22Rv1 (cell line): ENCODE results near the gene USP54.

Source experiments
- H3K27ac ChIP-seq: fragments of 450-650 bp; 2 replicates; pipeline ENCODE4 v1.5.1; 2017
- ZFX ChIP-seq: fragments of 450-650 bp; IDR thresholded peaks from 2 replicates; pipeline ENCODE4 v1.6.1; 2017; ENCODE audit warnings: antibody characterized with exemption, borderline replicate concordance
- TF ChIP-seq, protein P1 (sequence below): fragments of 450-650 bp; IDR thresholded peaks from 2 replicates; pipeline ENCODE4 v1.5.1; 2017; ENCODE audit warnings: mild to moderate bottlenecking

The USP54 gene

DNA sequence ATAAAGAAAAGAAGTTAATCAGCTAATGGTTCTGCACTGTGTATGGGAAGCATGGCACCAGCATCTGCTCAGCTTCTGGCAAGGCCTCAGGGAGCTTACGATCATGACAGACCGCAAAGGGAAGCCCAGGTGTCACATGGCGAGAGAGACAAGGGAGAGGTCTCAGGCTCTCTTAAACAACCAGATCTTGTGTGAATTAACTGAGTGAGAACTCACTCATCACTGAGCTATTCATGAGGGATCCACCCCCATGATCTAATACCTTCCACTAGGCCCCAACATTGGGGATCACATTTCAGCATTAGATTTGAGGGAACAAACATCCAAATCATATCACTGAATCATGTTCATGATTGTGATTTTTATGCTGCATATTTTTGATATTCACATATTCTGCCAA lies 5.8 kb downstream of the USP54 start:
- peak overlapping the region; percentile 96 for H3K27ac ChIP-seq
- TF ChIP-seq ZFX, result no peak
- TF ChIP-seq, protein P1, sequence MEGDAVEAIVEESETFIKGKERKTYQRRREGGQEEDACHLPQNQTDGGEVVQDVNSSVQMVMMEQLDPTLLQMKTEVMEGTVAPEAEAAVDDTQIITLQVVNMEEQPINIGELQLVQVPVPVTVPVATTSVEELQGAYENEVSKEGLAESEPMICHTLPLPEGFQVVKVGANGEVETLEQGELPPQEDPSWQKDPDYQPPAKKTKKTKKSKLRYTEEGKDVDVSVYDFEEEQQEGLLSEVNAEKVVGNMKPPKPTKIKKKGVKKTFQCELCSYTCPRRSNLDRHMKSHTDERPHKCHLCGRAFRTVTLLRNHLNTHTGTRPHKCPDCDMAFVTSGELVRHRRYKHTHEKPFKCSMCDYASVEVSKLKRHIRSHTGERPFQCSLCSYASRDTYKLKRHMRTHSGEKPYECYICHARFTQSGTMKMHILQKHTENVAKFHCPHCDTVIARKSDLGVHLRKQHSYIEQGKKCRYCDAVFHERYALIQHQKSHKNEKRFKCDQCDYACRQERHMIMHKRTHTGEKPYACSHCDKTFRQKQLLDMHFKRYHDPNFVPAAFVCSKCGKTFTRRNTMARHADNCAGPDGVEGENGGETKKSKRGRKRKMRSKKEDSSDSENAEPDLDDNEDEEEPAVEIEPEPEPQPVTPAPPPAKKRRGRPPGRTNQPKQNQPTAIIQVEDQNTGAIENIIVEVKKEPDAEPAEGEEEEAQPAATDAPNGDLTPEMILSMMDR, result no peak

DNA sequence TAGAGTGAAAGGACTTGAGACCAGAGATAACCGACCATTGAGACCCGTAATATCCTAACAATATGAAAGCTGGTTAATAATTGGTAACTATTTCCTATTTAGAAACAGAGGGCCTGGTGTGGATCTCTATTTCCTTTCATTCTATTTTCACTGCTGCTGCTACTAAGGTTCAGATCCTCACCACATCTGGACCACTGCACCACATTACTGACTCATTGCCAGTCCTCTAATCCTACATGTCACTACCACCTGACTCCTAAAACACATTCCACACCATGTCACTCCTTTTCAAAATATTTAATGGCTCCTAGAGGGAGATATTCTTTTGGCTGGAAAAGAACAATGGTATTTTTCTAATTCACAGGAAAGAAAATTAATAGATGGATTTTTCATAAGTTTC lies 6.4 kb downstream of the USP54 start:
- H3K27ac ChIP-seq, result peak overlapping the region; percentile 96
- no peak for TF ChIP-seq ZFX
- TF ChIP-seq, protein P1, result no peak

DNA sequence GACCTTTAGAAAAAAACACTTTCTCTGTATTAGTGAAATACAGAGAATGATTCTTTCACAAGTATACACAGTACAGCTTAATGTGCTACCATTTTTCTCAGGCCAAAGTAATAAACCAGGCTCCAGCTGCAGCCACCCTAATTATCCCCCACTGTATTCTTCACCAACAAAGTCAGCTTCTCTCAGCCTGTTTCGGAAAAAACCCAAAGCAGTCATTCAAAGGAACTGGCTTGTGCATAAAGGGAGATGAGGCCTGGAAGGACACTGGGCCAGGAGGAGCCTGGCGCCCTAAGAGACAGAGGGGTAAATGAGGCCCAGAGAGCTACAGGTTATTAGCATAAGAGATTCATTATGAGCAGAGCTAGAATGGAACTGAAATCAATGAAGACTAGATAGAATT lies 9.2 kb downstream of the USP54 start:
- H3K27ac ChIP-seq, result peak overlapping the region; percentile 91
- TF ChIP-seq ZFX, result no peak
- TF ChIP-seq, protein P1, result no peak

DNA sequence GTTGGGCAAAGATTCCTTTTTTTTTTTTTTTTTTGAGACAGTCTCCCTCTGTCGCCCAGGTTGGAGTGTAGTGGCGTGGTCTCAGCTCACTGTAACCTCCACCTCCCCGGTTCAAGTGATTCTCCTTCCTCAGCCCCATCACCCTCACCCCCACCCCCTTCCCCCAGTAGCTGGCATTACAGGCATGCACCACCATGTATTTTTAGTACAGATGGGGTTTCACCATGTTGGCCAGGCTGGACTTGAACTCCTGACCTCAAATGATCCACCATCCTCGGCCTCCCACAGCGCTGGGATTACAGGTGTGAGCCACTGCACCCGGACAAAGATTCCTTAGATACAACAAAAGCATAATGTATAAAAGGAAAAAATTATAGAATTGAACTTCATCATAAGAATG lies 12.2 kb downstream of the USP54 start:
- peak overlapping the region; percentile 91 for H3K27ac ChIP-seq

DNA sequence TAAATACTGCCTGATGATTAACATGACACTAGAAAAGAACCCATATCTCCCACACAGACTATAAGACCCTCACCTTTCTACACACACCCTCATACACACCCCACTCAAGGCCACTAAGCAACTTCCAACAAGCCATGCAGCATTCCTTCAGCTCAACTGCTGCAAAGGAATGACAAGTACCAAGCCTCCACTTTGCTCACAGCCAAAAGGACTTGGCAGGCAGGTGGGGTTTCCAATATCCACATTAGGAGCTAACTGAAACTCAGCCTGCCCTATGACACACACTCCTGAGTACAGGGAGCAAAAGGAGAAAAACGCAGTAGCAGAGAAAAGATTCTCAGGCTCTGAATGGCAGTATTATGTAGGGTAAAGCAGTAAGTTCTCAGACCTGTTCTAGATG lies 13.4 kb downstream of the USP54 start:
- TF ChIP-seq ZFX, result no peak
- TF ChIP-seq, protein P1, result no peak
- peak overlapping the region; percentile 91 for H3K27ac ChIP-seq

DNA sequence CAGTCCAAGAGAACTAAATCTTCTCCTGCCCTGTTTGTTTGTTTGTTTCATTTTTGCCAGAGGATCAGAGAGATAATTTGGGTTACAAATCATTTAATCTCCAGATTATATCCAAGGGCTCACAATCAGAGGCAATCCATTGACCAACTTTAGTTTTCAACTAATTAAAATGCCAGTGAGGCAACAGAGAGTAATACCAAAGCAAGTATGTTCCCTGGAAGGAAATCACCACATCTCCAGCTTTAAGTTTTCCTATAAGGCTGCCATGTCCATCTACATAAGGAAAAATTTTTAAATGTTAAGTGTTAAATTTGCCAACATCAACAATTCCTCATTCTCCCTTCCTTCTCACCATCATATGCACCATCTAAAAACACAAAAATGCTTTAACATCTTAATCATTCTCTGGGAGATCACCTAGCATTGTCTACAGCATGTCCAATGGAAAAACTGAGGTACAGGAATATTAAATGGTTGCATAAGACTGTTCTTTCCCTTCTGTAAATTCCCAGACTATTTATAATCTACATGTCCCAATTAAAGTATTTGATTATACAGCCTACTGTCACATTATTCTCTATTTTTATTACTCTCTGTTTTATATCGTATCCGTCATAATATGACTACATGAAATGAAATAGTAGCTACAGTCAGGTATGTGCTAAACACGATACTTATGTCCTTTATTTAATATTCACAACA lies 14.1 kb downstream of the USP54 start:
- TF ChIP-seq, protein P1, result no peak
- no peak for TF ChIP-seq ZFX
- peak overlapping the region; percentile 91 for H3K27ac ChIP-seq

DNA sequence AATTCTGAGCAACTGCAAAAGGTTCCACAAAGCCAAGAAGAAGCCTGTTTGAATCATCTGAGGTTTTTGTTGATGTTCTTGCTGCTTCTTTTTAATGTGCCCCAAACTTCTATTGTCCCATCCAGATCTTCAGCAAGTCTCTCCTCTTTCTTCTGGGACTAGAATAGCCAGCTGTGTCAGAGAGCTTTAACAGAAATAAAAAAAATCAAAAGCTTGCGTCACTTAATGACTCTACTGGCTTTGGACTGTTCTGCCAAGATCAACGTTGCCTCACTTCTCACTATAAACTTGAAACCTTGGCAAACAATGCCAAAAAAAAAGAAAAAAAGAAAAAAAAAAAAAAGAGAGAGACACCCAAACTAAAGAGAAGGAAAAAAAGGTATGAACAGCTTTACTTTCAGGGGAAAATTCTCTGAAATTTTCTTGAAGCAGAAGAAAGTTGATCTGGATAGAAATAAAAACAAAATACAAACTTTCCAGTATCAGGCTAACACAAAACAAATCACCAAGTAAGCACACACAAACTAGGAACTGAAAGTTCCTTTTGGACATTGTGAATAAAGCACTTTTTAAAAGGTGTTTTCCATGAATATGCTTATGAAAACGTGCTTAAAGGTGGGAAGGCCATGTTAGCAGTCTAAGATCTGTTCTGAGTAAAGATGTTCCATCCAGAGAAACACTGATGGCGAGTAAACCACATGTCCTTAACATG lies 14.8 kb downstream of the USP54 start:
- no peak for TF ChIP-seq ZFX
- TF ChIP-seq, protein P1, result no peak
- peak overlapping the region; percentile 91 for H3K27ac ChIP-seq

DNA sequence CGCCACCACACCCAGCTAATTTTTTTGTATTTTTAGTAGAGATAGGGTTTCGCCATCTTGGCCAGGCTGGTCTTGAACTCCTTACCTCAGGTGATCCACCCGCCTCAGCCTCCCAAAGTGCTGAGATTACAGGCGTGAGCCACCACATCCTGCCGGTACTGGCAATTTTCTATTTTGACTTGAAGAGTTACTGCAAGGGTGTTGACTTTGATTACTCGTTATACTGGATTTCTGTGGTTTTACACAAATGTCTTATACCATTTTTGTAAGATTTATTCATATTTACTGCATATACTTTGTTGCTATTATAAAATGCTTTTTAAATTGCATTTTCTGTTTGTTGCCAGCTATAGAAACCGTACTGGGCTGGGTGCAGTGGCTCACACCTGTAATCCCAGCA lies 24.1 kb downstream of the USP54 start:
- peak overlapping the region; percentile 21 for H3K27ac ChIP-seq
